Nephron progenitor cell (in vitro differentiated cells): Measurements from ENCODE around the gene POLR3GL.
A peak's percentile ranks its signal among the peaks of the same experiment; 100 is the strongest.

Source experiments
- DNase-seq: peaks from one replicate; pipeline ENCODE4 v3.0.0; 2021
- H3K27ac Mint-ChIP-seq: 2 replicates; pipeline ENCODE4 v1.8.0; 2021; ENCODE audit warnings: mild to moderate bottlenecking, moderate library complexity, mixed read lengths
- H3K27me3 Mint-ChIP-seq: 2 replicates; pipeline ENCODE4 v1.8.0; 2021; ENCODE audit warnings: mild to moderate bottlenecking, low read depth, mixed read lengths; ENCODE audit not compliant: poor library complexity
- H3K36me3 Mint-ChIP-seq: 2 replicates; pipeline ENCODE4 v1.8.0; 2021; ENCODE audit warnings: low read depth, mixed read lengths
- H3K4me1 Mint-ChIP-seq: 2 replicates; pipeline ENCODE4 v1.8.0; 2021; ENCODE audit warnings: mixed read lengths
- H3K4me3 Mint-ChIP-seq: 2 replicates; pipeline ENCODE4 v1.8.0; 2021; ENCODE audit warnings: mild to moderate bottlenecking, moderate library complexity, mixed read lengths
- H3K9me3 Mint-ChIP-seq: 2 replicates; pipeline ENCODE4 v1.8.0; 2021; ENCODE audit warnings: mild to moderate bottlenecking, moderate library complexity, mixed read lengths
- TF ChIP-seq, protein P1 (sequence below): fragments of 200-600 bp; sonication (generic); IDR thresholded peaks from 2 replicates; pipeline ENCODE4 v1.5.0; 2021; ENCODE audit warnings: antibody characterized with exemption

The POLR3GL gene

DNA sequence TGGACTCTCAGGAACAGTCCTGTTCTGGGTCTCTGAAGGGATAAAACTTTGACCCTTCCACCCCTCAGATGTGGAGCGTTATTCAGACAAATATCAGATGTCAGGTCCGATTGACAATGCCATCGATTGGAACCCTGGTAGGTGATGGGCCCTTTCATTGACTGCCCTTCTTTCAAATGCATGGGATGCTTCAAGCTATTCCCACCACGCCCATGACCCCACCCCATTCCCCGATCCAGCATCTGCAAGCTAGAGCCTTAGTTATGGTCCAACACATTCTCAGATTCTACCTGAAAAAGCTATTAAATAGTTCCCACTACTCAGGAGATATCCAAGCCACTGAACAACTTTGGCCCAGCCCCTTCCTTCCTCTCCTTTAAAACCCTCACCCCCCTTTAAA, 12.5 kb downstream of the POLR3GL start:
- Mint-ChIP-seq H3K36me3 (no peaks in the 10 kb centered on the region), H3K9me3 (no peaks in the 10 kb centered on the region), H3K4me3 (no peak overlapping the region), H3K27me3 (no peaks in the 10 kb centered on the region), H3K4me1 (peaks cover 3% of the 10 kb centered on the region), H3K27ac (no peak overlapping the region)
- TF ChIP-seq, protein P1, sequence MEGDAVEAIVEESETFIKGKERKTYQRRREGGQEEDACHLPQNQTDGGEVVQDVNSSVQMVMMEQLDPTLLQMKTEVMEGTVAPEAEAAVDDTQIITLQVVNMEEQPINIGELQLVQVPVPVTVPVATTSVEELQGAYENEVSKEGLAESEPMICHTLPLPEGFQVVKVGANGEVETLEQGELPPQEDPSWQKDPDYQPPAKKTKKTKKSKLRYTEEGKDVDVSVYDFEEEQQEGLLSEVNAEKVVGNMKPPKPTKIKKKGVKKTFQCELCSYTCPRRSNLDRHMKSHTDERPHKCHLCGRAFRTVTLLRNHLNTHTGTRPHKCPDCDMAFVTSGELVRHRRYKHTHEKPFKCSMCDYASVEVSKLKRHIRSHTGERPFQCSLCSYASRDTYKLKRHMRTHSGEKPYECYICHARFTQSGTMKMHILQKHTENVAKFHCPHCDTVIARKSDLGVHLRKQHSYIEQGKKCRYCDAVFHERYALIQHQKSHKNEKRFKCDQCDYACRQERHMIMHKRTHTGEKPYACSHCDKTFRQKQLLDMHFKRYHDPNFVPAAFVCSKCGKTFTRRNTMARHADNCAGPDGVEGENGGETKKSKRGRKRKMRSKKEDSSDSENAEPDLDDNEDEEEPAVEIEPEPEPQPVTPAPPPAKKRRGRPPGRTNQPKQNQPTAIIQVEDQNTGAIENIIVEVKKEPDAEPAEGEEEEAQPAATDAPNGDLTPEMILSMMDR, result no peak
- DNase-seq, result no peak

- Mint-ChIP-seq H3K9me3 (no peaks in the 10 kb centered on the region), H3K36me3 (no peaks in the 10 kb centered on the region), H3K27ac (no peak overlapping the region), H3K4me1 (peaks cover 10% of the 10 kb centered on the region), H3K27me3 (no peaks in the 10 kb centered on the region), H3K4me3 (peak overlapping the region; percentile 70)
- TF ChIP-seq, protein P1, result peak; percentile 80
- DNase-seq, result peak; percentile 65
These were observed 13.3 kb downstream of the POLR3GL start for GRCh38 chr1:145977486-145978470.

- TF ChIP-seq, protein P1, result no peak
- Mint-ChIP-seq H3K4me3 (no peak overlapping the region), H3K9me3 (no peaks in the 10 kb centered on the region), H3K4me1 (peaks cover 12% of the 10 kb centered on the region), H3K27me3 (no peaks in the 10 kb centered on the region), H3K36me3 (no peaks in the 10 kb centered on the region), H3K27ac (no peak overlapping the region)
- DNase-seq, result no peak
These were observed 14.0 kb downstream of the POLR3GL start for GRCh38 chr1:145978471-145978853.

- Mint-ChIP-seq H3K27me3 (no peaks in the 10 kb centered on the region), H3K4me3 (no peak overlapping the region), H3K4me1 (peaks cover 18% of the 10 kb centered on the region), H3K9me3 (no peaks in the 10 kb centered on the region), H3K36me3 (no peaks in the 10 kb centered on the region), H3K27ac (no peak overlapping the region)
- peak; percentile 72 for DNase-seq
- TF ChIP-seq, protein P1, result no peak
These were observed 14.6 kb downstream of the POLR3GL start for GRCh38 chr1:145978854-145979745.

DNA sequence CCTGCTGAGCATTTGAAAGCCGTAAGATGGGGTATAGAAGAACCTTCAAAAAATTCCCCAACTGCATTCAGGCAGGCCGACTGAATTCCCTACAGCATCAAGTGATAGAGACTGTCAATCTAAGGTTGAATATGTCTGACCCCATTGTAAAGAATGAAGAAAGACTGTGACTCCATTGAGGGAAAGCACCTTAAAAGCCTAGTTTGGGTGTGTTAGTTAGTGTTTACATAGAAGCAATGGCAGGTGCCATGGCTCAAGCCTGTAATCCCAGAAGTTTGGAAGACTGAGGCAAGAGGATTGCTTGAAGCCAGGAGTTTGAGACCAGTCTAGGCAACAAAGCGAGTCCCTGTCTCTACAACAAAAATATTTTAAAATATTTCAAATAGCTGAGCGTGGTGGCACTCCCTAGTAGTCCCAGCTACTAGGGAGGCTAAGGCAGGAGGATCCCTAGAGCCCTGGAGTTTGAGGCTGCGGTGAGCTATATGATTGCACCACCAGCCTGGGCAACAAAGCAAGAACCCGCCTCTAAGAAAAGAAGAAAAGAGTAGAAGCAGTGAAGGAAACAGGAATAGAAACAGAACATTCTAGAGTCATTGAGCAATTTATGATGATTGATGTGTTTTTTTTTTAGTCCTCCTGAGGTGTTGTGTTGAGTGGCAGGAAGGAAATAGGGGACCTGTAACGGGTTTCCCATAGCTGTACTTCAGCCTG, 15.4 kb downstream of the POLR3GL start:
- H3K27me3 Mint-ChIP-seq, result no peaks in the 10 kb centered on the region
- TF ChIP-seq, protein P1, result no peak
- H3K36me3 Mint-ChIP-seq, result no peaks in the 10 kb centered on the region
- peaks cover 23% of the 10 kb centered on the region for H3K4me1 Mint-ChIP-seq
- DNase-seq, result no peak
- H3K4me3 Mint-ChIP-seq, result no peak overlapping the region
- no peaks in the 10 kb centered on the region for H3K9me3 Mint-ChIP-seq
- H3K27ac Mint-ChIP-seq, result no peak overlapping the region
